DND-41 (cell line): ENCODE data around the gene DDTL.

Experiments
- EZH2 ChIP-seq: IDR thresholded peaks from 3 replicates; pipeline ENCODE4 v1.6.1; 2012; ENCODE audit warnings: borderline replicate concordance, low read depth, mild to moderate bottlenecking, moderate library complexity, low read length, inconsistent platforms; ENCODE audit not compliant: severe bottlenecking
- TF ChIP-seq, protein P1 (sequence below): IDR thresholded peaks from 2 replicates; pipeline ENCODE4 v1.5.1; 2012; ENCODE audit warnings: borderline replicate concordance, low read length, moderate library complexity, mild to moderate bottlenecking; ENCODE audit not compliant: poor library complexity, severe bottlenecking; ENCODE audit errors: extremely low read depth

GRCh38 chr22:24021304-24021703 is 54.6 kb downstream of the DDTL start:
- TF ChIP-seq, protein P1, sequence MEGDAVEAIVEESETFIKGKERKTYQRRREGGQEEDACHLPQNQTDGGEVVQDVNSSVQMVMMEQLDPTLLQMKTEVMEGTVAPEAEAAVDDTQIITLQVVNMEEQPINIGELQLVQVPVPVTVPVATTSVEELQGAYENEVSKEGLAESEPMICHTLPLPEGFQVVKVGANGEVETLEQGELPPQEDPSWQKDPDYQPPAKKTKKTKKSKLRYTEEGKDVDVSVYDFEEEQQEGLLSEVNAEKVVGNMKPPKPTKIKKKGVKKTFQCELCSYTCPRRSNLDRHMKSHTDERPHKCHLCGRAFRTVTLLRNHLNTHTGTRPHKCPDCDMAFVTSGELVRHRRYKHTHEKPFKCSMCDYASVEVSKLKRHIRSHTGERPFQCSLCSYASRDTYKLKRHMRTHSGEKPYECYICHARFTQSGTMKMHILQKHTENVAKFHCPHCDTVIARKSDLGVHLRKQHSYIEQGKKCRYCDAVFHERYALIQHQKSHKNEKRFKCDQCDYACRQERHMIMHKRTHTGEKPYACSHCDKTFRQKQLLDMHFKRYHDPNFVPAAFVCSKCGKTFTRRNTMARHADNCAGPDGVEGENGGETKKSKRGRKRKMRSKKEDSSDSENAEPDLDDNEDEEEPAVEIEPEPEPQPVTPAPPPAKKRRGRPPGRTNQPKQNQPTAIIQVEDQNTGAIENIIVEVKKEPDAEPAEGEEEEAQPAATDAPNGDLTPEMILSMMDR, result no peak
- TF ChIP-seq EZH2, result no peak
